ENCODE results near the gene ACIN1. TPM values are rescaled to one million over a fixed set of nuclear protein-coding genes. Genes with fewer than 3 reads are reported as not detected.
A peak's percentile ranks its signal among the peaks of the same experiment; 100 is the strongest.

ACIN1 gene
- total and polyA plus RNA-seq, 2 of the 8 experiments (the other 6 are each of a cell fraction or from before 2014, with no cell fraction given), result 132 to 233 TPM

DNA sequence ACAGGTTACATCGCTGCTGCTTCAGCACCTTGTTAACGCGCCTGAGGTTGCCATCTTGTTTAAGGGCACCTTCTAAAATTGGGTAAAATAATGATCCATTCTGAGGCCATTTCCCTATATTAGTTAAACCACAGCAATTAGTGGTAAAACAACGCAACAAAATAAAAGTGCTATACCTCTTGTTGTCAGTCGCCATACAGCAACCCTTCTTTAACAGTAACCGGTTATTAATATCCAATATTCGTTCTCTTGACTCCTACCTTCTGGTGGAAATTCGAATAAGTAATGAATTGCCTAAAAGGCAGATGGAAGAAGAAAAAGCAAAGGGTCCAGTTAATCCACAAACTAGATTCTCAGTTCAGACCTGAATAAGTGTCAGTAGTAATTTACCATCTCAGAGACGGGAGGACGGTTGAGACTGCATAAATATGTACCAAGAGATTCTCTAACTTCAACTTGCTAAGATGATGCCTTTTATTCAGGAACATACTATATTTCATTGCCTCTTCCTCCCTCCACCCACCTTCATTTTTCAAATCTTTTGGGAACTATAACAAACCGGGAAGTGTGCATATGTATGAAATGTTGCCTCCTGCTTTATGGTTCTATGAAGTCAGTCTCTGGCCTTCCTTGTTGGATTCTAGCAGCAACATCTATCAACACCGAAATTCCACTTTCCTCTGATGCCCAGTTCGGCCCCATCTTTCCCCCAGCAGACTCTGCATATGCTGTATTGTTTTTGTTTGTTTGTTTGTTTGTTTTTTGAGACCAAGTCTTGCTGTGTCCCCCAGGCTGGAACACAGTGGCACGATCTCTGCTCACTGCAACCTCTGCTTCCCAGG lies 59.4 kb downstream of the ACIN1 start:
- Histone ChIP-seq H2BK120ac (replicated peaks; ENCODE audit: low read depth, low read length) (no peak overlapping the region), H3K4me1 (replicated peaks in 1 of 4; ENCODE audit: control insufficient read depth in 3 of 4, insufficient read depth in 4 of 4, low read length in 3 of 4) (peaks cover 0 to 3% (median 1%) of the 10 kb centered on the region in 4 experiments; a peak in 2 of 7 replicates), H4K8ac (ENCODE audit: extremely low read depth, insufficient read depth, low read length) (no peak overlapping the region), H3K79me2 (ENCODE audit: control insufficient read depth in 1 of 2, insufficient read depth in 2 of 2, low read length in 2 of 2) (peaks cover 0 to 19% of the 10 kb centered on the region in 2 experiments; a peak in 3 of 4 replicates), H4K20me1 (replicated peaks in 1 of 2; ENCODE audit: control insufficient read depth in 1 of 2, insufficient read depth in 2 of 2, low read length in 2 of 2) (peaks cover 0 to 2% of the 10 kb centered on the region in 2 experiments), H3K27ac (ENCODE audit: low read depth, low read length) (peak overlapping the region; percentile 98), H3K23me2 (ENCODE audit: low read depth, low read length) (peaks cover 3% of the 10 kb centered on the region), H2AK5ac (ENCODE audit: low read depth, low read length) (no peak overlapping the region), H3K4ac (replicated peaks; ENCODE audit: insufficient read length, low read depth, low read length) (no peak overlapping the region), H3K4me3 (ENCODE audit: extremely low read depth in 1 of 4, insufficient read depth in 2 of 4, low read depth in 3 of 4, low read length in 4 of 4) (peak overlapping the region; percentile 79 to 95 (median 88); a peak in 6 of 8 replicates), H4K5ac (ENCODE audit: insufficient read length, low read depth, low read length) (no peak overlapping the region), H3K56ac (replicated peaks; ENCODE audit: insufficient read length, low read depth, low read length) (no peak overlapping the region), H3K79me1 (ENCODE audit: low read depth, low read length) (peaks cover 2% of the 10 kb centered on the region; the same call in 1 of the 2 replicates), H2BK15ac (ENCODE audit: low read length) (no peak overlapping the region), H3K9ac (replicated peaks in 1 of 4; ENCODE audit: extremely low read depth in 1 of 4, low read depth in 3 of 4, low read length in 3 of 4) (peak overlapping the region in 2 of 4 experiments; percentile 96 to 97; a peak in 4 of 7 replicates), H3K36me3 (ENCODE audit: control insufficient read depth in 2 of 4, insufficient read depth in 4 of 4, low read length in 3 of 4) (peaks cover 0 to 29% (median 22%) of the 10 kb centered on the region in 4 experiments; a peak in 7 of 8 replicates), H2AFZ (ENCODE audit: low read length) (peak overlapping the region; percentile 98), H3K9me3 (ENCODE audit: insufficient read depth in 2 of 2, low read depth in 1 of 2, low read length in 1 of 2) (no peaks in the 10 kb centered on the region), H2BK12ac (ENCODE audit: low read depth, low read length) (no peak overlapping the region; the same call in 1 of the 2 replicates), H3K18ac (ENCODE audit: extremely low read depth, low read length) (no peak overlapping the region), H3K14ac (ENCODE audit: insufficient read length) (no peak overlapping the region), H3K4me2 (ENCODE audit: insufficient read depth in 1 of 2, low read depth in 2 of 2, low read length in 2 of 2) (peak overlapping the region; percentile 75 to 78; a peak in 3 of 4 replicates), H2BK20ac (ENCODE audit: low read length) (0 out of 2 replicates have a peak overlapping the region, but pooled peaks have one; percentile 29), H2BK5ac (ENCODE audit: low read depth, low read length) (peak overlapping the region; percentile 100), H4K91ac (replicated peaks; ENCODE audit: insufficient read length, low read length) (no peak overlapping the region), H3K27me3 (replicated peaks in 1 of 4; ENCODE audit: control insufficient read depth in 3 of 4, extremely low read depth in 1 of 4, insufficient read depth in 3 of 4, low read length in 3 of 4) (no peaks in the 10 kb centered on the region), H3K23ac (ENCODE audit: insufficient read length) (no peak overlapping the region)
- TF ChIP-seq, protein P1, sequence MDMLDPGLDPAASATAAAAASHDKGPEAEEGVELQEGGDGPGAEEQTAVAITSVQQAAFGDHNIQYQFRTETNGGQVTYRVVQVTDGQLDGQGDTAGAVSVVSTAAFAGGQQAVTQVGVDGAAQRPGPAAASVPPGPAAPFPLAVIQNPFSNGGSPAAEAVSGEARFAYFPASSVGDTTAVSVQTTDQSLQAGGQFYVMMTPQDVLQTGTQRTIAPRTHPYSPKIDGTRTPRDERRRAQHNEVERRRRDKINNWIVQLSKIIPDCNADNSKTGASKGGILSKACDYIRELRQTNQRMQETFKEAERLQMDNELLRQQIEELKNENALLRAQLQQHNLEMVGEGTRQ (IDR thresholded peaks at IDR 0.05; ENCODE audit: low read length), result no peak
- 0 out of 2 replicates have a peak, but pooled peaks have one; percentile 3 for TF ChIP-seq BRCA1 (IDR thresholded peaks at IDR 0.05; ENCODE audit: low read depth, low read length)
- CTCF ChIA-PET (ENCODE audit: partially characterized antibody), result interaction anchor here (29.2 kb wide), 1 partner anchor 44 kb away, joined by 785 read pairs; the partner anchor contains the start of gene AJUBA
- WGBS, 2 experiments (ENCODE audit: extremely low coverage in 1 of 2, insufficient coverage in 1 of 2, insufficient read length in 1 of 2, insufficient replicate concordance in 2 of 2, low coverage in 1 of 2, low lambda C conversion rate in 2 of 2, missing lambda C conversion rate in 1 of 2), result 67% methylated on average over 14 of the region's 14 CpGs; no CpG with 5 or more reads in 1 of the 2 experiments
- FAIRE-seq (no peak), DNase-seq (ENCODE audit: low read depth in 1 of 2, low spot score in 2 of 2) (no peak)
- POLR2A ChIA-PET (ENCODE audit: partially characterized antibody), result interaction anchor here (1.5 to 8.3 kb wide), 7 partner anchors 15 to 60 kb away, joined by 8 to 94 read pairs (median 10); partner anchors contain the start of genes ACIN1, C14orf119 and CDH24
